DOHH2 (cell line): ENCODE results near the gene PACRG.

Experiments used
- H3F3A ChIP-seq: fragments of 200-600 bp; sonication (generic), shearing (Covaris generic); 2 replicates; pipeline ENCODE4 v1.6.0; 2016; ENCODE audit warnings: antibody characterized with exemption, mild to moderate bottlenecking; ENCODE audit not compliant: control insufficient read depth, insufficient read depth
- H3K27ac ChIP-seq: fragments of 200-600 bp; sonication (generic); 2 replicates; pipeline ENCODE4 v1.5.1; 2014; ENCODE audit warnings: low read depth, mild to moderate bottlenecking, low read length, moderate library complexity
- H3K27me3 ChIP-seq: fragments of 200-600 bp; sonication (generic); 2 replicates; pipeline ENCODE4 v1.6.1; 2014; ENCODE audit warnings: mild to moderate bottlenecking, low read length, mixed read lengths; ENCODE audit not compliant: control insufficient read depth
- H3K36me3 ChIP-seq: fragments of 200-600 bp; sonication (generic); 2 replicates; pipeline ENCODE4 v1.6.1; 2014; ENCODE audit warnings: mild to moderate bottlenecking, low read length, moderate library complexity, mixed read lengths; ENCODE audit not compliant: control insufficient read depth
- H3K4me1 ChIP-seq: fragments of 200-600 bp; sonication (generic); 2 replicates; pipeline ENCODE4 v1.6.1; 2014; ENCODE audit warnings: mild to moderate bottlenecking, low read length, mixed read lengths; ENCODE audit not compliant: control insufficient read depth
- H3K4me2 ChIP-seq: fragments of 200-600 bp; sonication (generic); 2 replicates; pipeline ENCODE4 v1.6.0; 2014; ENCODE audit warnings: mild to moderate bottlenecking, low read length, moderate library complexity
- H3K4me3 ChIP-seq: fragments of 200-600 bp; sonication (generic); 2 replicates; pipeline ENCODE4 v1.5.1; 2014; ENCODE audit warnings: mild to moderate bottlenecking, low read length, mixed read lengths
- H3K79me2 ChIP-seq: fragments of 200-600 bp; sonication (generic); 2 replicates; pipeline ENCODE4 v1.6.1; 2014; ENCODE audit warnings: mild to moderate bottlenecking, low read length, mixed read lengths; ENCODE audit not compliant: control insufficient read depth
- H3K9me2 ChIP-seq: fragments of 200-600 bp; sonication (generic); replicated peaks from 2 replicates; pipeline ENCODE4 v1.6.1; 2014; ENCODE audit warnings: mild to moderate bottlenecking, low read length, mixed read lengths; ENCODE audit not compliant: control insufficient read depth
- H3K9me3 ChIP-seq: fragments of 200-600 bp; sonication (generic); 2 replicates; pipeline ENCODE4 v1.6.1; 2014; ENCODE audit warnings: antibody characterized with exemption, low read length, mixed read lengths; ENCODE audit not compliant: control insufficient read depth, insufficient read depth
- H4K20me1 ChIP-seq: fragments of 200-600 bp; sonication (generic); 2 replicates; pipeline ENCODE4 v1.6.0; 2014; ENCODE audit warnings: low read depth, mild to moderate bottlenecking, antibody characterized with exemption, low read length, moderate library complexity; ENCODE audit not compliant: control insufficient read depth, insufficient read depth
- EZH2phosphoT487 ChIP-seq: fragments of 200-600 bp; sonication (generic); IDR thresholded peaks from 2 replicates; pipeline ENCODE4 v1.6.1; 2017; ENCODE audit warnings: borderline replicate concordance, mild to moderate bottlenecking, antibody characterized with exemption, low read length, moderate library complexity, mixed read lengths
- TF ChIP-seq, protein P1 (sequence below): fragments of 200-600 bp; sonication (generic); IDR thresholded peaks from one replicate; pipeline ENCODE4 v1.5.1; 2014; ENCODE audit warnings: antibody characterized with exemption, mild to moderate bottlenecking, low read depth, low read length; ENCODE audit not compliant: poor library complexity, severe bottlenecking

The PACRG gene

DNA sequence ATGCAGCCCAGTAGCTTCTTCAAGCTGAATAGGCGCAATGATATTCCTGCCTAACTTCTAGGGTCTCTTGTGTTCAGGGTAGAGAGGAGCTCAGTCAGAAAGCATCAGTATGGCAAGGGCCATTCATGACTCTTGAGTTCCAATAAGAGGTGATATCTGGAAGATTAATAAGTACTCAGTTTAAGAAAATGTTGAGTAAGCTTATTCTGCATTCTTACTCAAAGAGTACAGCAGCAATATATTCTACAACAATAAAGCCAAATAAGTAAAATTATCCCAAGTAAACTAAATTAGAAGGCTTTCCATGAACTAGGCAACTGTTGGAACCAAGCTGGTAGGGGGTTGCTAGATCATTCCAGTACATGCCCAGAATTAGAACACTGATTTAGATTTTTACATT is 303.2 kb downstream of the PACRG start:
- no peak overlapping the region for H3K4me2 ChIP-seq
- H3K79me2 ChIP-seq: no peaks in the 10 kb centered on the region
- no peaks in the 10 kb centered on the region for H3K27me3 ChIP-seq
- no peaks in the 10 kb centered on the region for H3K4me1 ChIP-seq
- H4K20me1 ChIP-seq: no peaks in the 10 kb centered on the region
- H3K9me2 ChIP-seq: no peaks in the 10 kb centered on the region
- no peak overlapping the region for H3K27ac ChIP-seq
- H3K4me3 ChIP-seq: no peak overlapping the region
- no peaks in the 10 kb centered on the region for H3F3A ChIP-seq
- TF ChIP-seq, protein P1, sequence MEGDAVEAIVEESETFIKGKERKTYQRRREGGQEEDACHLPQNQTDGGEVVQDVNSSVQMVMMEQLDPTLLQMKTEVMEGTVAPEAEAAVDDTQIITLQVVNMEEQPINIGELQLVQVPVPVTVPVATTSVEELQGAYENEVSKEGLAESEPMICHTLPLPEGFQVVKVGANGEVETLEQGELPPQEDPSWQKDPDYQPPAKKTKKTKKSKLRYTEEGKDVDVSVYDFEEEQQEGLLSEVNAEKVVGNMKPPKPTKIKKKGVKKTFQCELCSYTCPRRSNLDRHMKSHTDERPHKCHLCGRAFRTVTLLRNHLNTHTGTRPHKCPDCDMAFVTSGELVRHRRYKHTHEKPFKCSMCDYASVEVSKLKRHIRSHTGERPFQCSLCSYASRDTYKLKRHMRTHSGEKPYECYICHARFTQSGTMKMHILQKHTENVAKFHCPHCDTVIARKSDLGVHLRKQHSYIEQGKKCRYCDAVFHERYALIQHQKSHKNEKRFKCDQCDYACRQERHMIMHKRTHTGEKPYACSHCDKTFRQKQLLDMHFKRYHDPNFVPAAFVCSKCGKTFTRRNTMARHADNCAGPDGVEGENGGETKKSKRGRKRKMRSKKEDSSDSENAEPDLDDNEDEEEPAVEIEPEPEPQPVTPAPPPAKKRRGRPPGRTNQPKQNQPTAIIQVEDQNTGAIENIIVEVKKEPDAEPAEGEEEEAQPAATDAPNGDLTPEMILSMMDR: no peak
- no peak for TF ChIP-seq EZH2phosphoT487
- no peaks in the 10 kb centered on the region for H3K36me3 ChIP-seq
- H3K9me3 ChIP-seq: no peaks in the 10 kb centered on the region

DNA sequence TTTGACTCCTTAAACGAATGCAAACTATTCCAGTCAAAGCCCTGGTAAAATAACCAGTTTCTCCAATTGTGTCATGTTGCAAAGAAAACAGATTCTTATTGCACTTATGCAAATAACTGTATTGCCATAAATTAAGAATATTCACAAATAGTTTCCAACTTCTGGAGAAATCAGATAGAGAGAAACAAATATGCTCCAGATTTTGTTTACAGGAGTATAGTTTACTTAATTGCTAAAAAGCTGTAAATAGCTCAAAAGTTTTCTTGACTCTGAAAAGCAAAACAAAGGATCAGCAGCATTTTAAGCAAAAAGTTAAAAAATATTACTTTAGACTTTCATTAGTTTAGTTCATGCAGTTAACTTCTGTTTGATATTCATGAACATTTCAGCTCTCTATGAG is 304.2 kb downstream of the PACRG start:
- Histone ChIP-seq H3K4me3 (no peak overlapping the region), H3K27me3 (no peaks in the 10 kb centered on the region), H3K4me2 (no peak overlapping the region), H3K36me3 (no peaks in the 10 kb centered on the region), H4K20me1 (no peaks in the 10 kb centered on the region), H3K4me1 (no peaks in the 10 kb centered on the region), H3K79me2 (no peaks in the 10 kb centered on the region), H3F3A (no peaks in the 10 kb centered on the region), H3K27ac (no peak overlapping the region), H3K9me3 (no peaks in the 10 kb centered on the region), H3K9me2 (no peaks in the 10 kb centered on the region)
- TF ChIP-seq, protein P1: no peak
- TF ChIP-seq EZH2phosphoT487: no peak

DNA sequence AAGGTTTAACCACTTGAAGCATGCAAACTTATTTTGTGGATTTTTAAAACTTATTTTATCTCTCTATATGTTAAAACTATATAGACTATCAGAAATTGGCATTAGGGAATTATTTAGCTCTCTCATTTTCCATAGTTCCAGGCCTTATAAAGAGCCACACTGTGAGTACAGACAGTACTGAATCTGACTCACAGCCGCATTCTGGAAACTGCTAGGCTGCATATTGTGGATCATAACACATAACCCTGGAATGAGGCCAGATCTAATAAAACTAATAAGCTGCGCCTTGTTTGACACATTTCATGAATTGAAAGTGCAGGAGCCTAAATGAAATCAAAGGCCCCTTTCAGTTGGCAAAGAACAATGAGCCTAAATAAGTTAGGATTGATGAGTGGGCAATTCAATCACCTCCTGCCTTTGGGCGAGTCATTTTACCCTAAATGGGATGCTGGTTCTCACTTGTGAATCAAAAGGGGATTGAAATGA is 308.4 kb downstream of the PACRG start:
- Histone ChIP-seq H3K79me2 (no peaks in the 10 kb centered on the region), H3K9me2 (no peaks in the 10 kb centered on the region), H3K4me2 (no peak overlapping the region), H3K36me3 (no peaks in the 10 kb centered on the region), H3K27me3 (no peaks in the 10 kb centered on the region), H3K4me3 (no peak overlapping the region), H3K4me1 (no peaks in the 10 kb centered on the region), H3F3A (no peaks in the 10 kb centered on the region), H3K27ac (no peak overlapping the region), H3K9me3 (no peaks in the 10 kb centered on the region), H4K20me1 (no peaks in the 10 kb centered on the region)
- TF ChIP-seq, protein P1: no peak
- TF ChIP-seq EZH2phosphoT487: no peak
